ENCODE data around the gene PPP2R2B.

PPP2R2B gene

GRCh38 chr5:146548781-146549449 lies 329.6 kb downstream of the PPP2R2B start:
- Histone ChIP-seq H3K27ac (peak overlapping the region; percentile 82), H3K4me3 (IDR thresholded peaks at IDR 0.05; ENCODE audit: insufficient read depth, low read depth, low read length) (no peak overlapping the region), H3K4me2 (peak overlapping the region; percentile 74), H4K20me1 (ENCODE audit: insufficient read depth) (no peaks in the 10 kb centered on the region), H3K36me3 (ENCODE audit: insufficient read depth) (no peaks in the 10 kb centered on the region), H3K27me3 (ENCODE audit: insufficient read depth, low read depth) (no peaks in the 10 kb centered on the region), H3K79me2 (ENCODE audit: insufficient read depth, low read depth) (no peaks in the 10 kb centered on the region), H3K4me1 (ENCODE audit: low read depth, poor library complexity, severe bottlenecking) (peaks cover 66% of the 10 kb centered on the region), H3K9ac (peak overlapping the region; percentile 41; the same call in 1 of the 2 replicates), H2AFZ (ENCODE audit: low read depth) (peak overlapping the region; percentile 24; the same call in 1 of the 2 replicates)
- TF ChIP-seq CTCF (conservative IDR thresholded peaks at IDR 0.05; ENCODE audit: low read depth, low read length), result no peak

GRCh38 chr5:146544232-146544631 lies 334.3 kb downstream of the PPP2R2B start:
- no peaks in the 10 kb centered on the region for H3K79me2 ChIP-seq (ENCODE audit: insufficient read depth, low read depth)
- H3K4me3 ChIP-seq (IDR thresholded peaks at IDR 0.05; ENCODE audit: insufficient read depth, low read depth, low read length), result no peak overlapping the region
- H4K20me1 ChIP-seq (ENCODE audit: insufficient read depth), result no peaks in the 10 kb centered on the region
- peak overlapping the region; percentile 22; the same call in 1 of the 2 replicates for H2AFZ ChIP-seq (ENCODE audit: low read depth)
- TF ChIP-seq CTCF (conservative IDR thresholded peaks at IDR 0.05; ENCODE audit: low read depth, low read length), result no peak
- no peaks in the 10 kb centered on the region for H3K36me3 ChIP-seq (ENCODE audit: insufficient read depth)
- peaks cover 67% of the 10 kb centered on the region for H3K4me1 ChIP-seq (ENCODE audit: low read depth, poor library complexity, severe bottlenecking)
- H3K9ac ChIP-seq, result no peak overlapping the region
- peak overlapping the region; percentile 24 for H3K4me2 ChIP-seq
- no peaks in the 10 kb centered on the region for H3K27me3 ChIP-seq (ENCODE audit: insufficient read depth, low read depth)
- no peak overlapping the region for H3K27ac ChIP-seq

GRCh38 chr5:146541958-146542849 lies 336.4 kb downstream of the PPP2R2B start:
- Histone ChIP-seq H3K36me3 (ENCODE audit: insufficient read depth) (no peaks in the 10 kb centered on the region), H3K4me3 (IDR thresholded peaks at IDR 0.05; ENCODE audit: insufficient read depth, low read depth, low read length) (no peak overlapping the region), H3K4me1 (ENCODE audit: low read depth, poor library complexity, severe bottlenecking) (peaks cover 47% of the 10 kb centered on the region), H3K79me2 (ENCODE audit: insufficient read depth, low read depth) (no peaks in the 10 kb centered on the region), H2AFZ (ENCODE audit: low read depth) (0 out of 2 replicates have a peak overlapping the region, but pooled peaks have one; percentile 1), H3K4me2 (no peak overlapping the region), H3K27ac (no peak overlapping the region), H4K20me1 (ENCODE audit: insufficient read depth) (no peaks in the 10 kb centered on the region), H3K27me3 (ENCODE audit: insufficient read depth, low read depth) (no peaks in the 10 kb centered on the region), H3K9ac (no peak overlapping the region)
- TF ChIP-seq CTCF (conservative IDR thresholded peaks at IDR 0.05; ENCODE audit: low read depth, low read length), result peak; percentile 94

- H3K27me3 ChIP-seq (ENCODE audit: insufficient read depth, low read depth), result no peaks in the 10 kb centered on the region
- TF ChIP-seq CTCF (conservative IDR thresholded peaks at IDR 0.05; ENCODE audit: low read depth, low read length), result no peak
- no peaks in the 10 kb centered on the region for H4K20me1 ChIP-seq (ENCODE audit: insufficient read depth)
- no peak overlapping the region for H2AFZ ChIP-seq (ENCODE audit: low read depth)
- no peaks in the 10 kb centered on the region for H3K36me3 ChIP-seq (ENCODE audit: insufficient read depth)
- H3K4me1 ChIP-seq (ENCODE audit: low read depth, poor library complexity, severe bottlenecking), result peaks cover 29% of the 10 kb centered on the region
- H3K27ac ChIP-seq, result no peak overlapping the region
- no peak overlapping the region for H3K4me3 ChIP-seq (IDR thresholded peaks at IDR 0.05; ENCODE audit: insufficient read depth, low read depth, low read length)
- no peak overlapping the region for H3K4me2 ChIP-seq
- no peaks in the 10 kb centered on the region for H3K79me2 ChIP-seq (ENCODE audit: insufficient read depth, low read depth)
- no peak overlapping the region for H3K9ac ChIP-seq
Observed at GRCh38 chr5:146540414-146540813, 338.1 kb downstream of the PPP2R2B start.
